Activated CD4-positive, alpha-beta T cell treated with anti-CD3 and anti-CD28 coated beads, Interleukin-10, Interleukin-2, amounts not matched to agents 100 ng/mL and 50 ng/mL, durations not matched to agents 16 hours and 8 hours (primary cell): ENCODE data around the gene MECP2.
A peak's percentile ranks its signal among the peaks of the same experiment; 100 is the strongest.

Source experiments
- DNase-seq: peaks from one replicate; pipeline ENCODE4 v3.0.0-alpha.2; 2020

The MECP2 gene

DNA sequence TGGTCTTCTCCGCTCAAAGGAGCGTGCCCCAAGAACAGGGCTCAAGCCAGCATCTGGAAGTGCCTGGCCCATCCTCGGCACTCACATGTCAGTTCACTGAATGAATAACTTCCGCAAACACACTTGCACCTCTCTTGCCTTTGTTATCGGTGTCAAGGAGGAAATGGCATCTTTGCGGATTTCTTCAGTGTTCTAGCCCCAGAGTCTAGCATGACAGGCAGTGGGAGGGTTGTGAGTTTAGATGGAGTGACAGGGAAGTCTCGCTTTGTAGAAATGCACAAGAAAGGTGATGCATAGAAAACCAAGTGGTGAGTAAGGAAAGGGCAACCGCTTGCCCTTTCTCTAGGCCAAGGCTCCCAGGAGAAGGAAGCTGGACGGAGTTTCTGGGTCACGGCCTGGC lies 17.6 kb upstream of the MECP2 start:
- no peak for DNase-seq

DNA sequence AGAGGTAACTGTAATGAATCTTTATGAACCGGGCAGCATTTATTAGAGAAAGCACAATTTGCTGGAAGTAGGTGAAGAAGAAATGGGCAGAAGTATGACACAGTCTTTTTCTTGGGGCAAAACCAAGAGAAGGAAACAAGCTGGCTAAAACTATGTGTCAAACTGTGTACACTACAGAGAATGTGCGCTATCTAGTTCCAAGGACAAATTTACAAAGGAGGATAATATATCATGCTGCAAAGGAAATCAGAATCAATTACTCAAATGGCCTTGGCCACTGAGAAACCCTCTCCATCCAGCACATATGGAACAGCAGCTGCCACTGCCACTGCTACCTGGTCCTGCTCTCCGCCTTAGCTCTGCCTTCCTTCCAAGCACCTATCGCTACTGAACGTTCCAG lies 17.1 kb upstream of the MECP2 start:
- DNase-seq = no peak

DNA sequence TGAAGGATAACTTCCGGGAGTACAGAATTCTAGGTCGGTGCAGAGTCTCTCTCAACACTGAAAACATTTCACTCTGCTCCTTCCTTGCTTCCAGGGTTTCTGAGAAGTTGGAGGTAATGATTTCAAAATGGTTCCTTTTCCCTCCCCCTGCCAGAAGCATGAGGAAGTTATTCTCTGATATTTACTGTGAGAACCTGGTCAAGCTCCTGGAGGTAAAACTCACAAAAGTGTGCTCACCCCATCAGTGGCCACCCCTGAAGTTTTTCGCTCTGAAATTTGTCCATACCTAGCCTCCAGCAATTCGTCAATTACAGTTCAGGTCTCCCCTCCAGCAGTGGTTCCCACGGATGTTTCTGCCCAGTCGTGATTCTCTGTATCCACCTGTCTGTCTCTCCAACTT lies 16.2 kb upstream of the MECP2 start:
- DNase-seq = no peak

GRCh38 chrX:154098551-154098950 lies 1.0 kb upstream of the MECP2 start:
- DNase-seq = no peak

DNA sequence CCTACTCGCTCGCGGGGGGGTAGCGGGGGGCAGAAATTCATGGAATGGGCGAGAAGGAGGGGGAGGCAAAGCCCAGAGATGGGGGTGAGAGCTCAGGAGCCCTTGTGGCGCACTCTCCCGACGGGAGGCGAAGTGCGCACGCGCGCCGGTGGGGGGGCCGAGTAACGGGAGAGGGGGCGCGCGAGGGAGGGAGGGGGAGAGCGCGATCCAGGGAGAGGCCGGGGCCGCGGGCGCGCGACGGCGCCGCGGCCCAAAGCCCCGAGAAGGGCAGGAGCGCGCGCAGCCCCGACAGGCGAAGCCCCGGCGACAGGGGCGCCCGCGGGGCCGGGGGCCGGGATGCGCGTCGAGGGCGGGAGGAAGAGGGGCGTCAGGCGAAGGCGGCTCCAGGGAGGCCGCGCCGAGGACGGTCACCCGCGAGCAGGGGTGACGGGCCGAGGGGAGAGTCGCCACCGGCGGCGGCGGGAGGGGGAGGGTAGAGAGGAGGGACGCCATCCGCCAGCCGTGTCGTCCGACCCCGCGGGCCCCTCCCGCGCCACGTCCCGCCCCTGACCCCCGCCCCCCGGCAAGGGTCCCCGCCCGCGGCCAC lies 421 bp downstream of the MECP2 start:
- peak; percentile 70 for DNase-seq

- DNase-seq = peak; percentile 53
Observed at GRCh38 chrX:154096140-154097002, 1.1 kb downstream of the MECP2 start.

GRCh38 chrX:154094833-154095232 lies 2.7 kb downstream of the MECP2 start:
- DNase-seq = no peak

DNA sequence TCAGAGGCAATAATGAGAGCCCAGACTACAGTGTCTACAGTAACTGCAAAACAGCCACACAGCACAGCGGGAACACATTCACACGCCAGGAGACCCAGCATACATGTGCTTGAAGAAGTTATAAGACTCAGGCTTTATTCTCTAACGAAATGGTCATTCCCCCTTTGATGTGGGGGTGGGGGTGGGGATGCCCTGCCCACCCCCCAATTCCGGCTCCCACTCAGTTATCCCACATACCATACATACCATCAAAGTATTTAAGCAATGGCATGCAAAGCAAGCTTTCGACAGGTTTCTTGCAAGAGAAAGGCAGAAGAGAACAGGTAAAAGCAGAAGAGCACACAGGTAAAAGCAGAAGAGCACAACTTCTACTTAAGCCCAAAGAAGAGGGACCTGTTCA lies 3.6 kb downstream of the MECP2 start:
- no peak for DNase-seq

DNA sequence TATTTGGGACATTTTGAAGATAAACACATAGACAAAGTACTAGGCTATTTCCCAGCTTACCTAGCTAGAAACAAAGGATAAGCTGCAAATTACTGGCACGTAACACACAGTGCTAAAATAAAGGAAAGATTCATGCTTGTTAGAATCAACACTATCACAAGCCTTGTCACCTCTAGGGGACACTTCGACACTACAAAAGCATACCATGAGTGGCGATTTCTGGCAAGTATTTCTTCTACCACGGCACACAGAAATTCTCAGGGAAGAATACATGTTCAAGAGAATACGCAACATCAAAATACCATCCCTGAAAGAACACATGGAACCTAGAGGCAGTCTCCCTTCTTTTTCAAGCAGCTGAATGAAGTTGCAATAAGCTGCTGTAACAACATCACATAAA lies 5.1 kb downstream of the MECP2 start:
- no peak for DNase-seq

GRCh38 chrX:154091678-154092077 lies 5.8 kb downstream of the MECP2 start:
- DNase-seq = no peak

GRCh38 chrX:154090731-154091130 lies 6.8 kb downstream of the MECP2 start:
- no peak for DNase-seq

GRCh38 chrX:154084449-154085300 lies 12.8 kb downstream of the MECP2 start:
- no peak for DNase-seq

DNA sequence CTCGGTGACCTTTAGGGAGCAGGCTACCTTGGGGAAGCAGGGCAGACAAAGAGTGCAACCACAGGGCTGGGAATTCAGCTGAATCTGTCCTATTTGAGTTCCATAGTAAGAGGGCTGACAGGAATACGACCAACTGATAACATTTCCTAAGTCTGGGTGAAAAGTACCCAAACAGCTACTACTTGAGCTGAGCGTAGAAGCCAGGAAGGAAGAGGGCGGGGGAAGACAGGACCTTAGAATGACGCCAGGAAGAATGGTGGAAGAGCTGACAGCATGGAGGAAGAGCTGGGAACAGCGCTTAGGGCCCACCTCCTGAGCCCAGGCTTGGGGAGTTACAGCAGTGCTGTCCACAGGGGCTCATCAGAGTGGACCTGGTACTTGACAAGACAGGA lies 14.4 kb downstream of the MECP2 start:
- DNase-seq = no peak

- DNase-seq = peak; percentile 35
Observed at GRCh38 chrX:154082396-154083125, 15.0 kb downstream of the MECP2 start.

- no peak for DNase-seq
Observed at GRCh38 chrX:154077101-154077500, 20.4 kb downstream of the MECP2 start.

GRCh38 chrX:154074199-154074598 lies 23.3 kb downstream of the MECP2 start:
- no peak for DNase-seq

GRCh38 chrX:154072192-154072591 lies 25.3 kb downstream of the MECP2 start:
- DNase-seq = no peak

GRCh38 chrX:154068560-154068959 lies 29.0 kb downstream of the MECP2 start:
- no peak for DNase-seq

DNA sequence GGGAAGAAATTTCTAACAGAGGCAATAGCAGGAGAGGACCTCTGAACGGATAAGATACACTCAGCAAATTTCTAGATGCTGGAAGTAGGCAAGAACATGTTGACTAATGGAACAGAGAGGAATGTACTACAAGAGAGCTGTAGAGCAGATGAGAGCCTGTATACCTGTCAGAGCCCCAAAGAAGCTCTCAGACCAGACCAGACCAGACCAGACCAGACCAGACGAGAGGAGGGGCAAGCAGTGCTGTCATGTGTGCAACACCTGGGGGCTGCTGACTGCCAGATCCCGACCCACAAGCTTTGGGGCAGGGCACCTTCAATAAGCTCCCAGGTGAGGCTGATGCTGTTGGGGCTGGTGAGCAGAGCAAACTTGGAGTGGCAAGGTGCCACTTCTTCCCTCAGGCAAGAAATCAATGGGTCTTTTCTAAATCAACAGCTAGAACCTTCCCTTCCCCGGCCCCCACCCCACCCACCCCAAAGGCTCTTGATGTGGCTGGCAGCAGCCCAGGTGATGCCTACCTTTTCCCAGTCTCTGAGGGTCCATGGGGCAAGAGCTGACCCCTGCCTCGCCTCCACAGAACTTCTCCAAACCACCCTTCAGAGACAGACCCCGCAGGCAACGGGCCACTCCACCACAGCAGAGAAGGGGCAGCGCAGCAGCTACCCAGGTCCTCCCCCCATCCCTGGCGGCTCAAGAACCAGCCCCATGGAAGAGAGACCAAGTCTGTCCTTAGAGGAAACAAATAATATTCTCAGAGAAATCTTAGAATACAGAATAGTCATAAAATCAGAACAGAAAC lies 32.7 kb downstream of the MECP2 start:
- no peak for DNase-seq

- no peak for DNase-seq
Observed at GRCh38 chrX:154063234-154063633, 34.3 kb downstream of the MECP2 start.

- DNase-seq = no peak
Observed at GRCh38 chrX:154061801-154062200, 35.7 kb downstream of the MECP2 start.

- DNase-seq = no peak
Observed at GRCh38 chrX:154059729-154060245, 37.7 kb downstream of the MECP2 start.
